Breast epithelium (tissue), 4 donors: ENCODE results near the gene PGA5. TPM values are rescaled to one million over a fixed set of nuclear protein-coding genes. Genes with fewer than 3 reads are reported as not detected.

ENCODE experiments used
- DNase-seq, 2 donors: peaks; one replicate each; pipeline ENCODE4 v3.0.0-alpha.2; 2019; ENCODE audit warnings: low spot score in 2 of 2
- H3K27ac ChIP-seq, 2 donors: fragments of 200-600 bp; sonication (generic) in 1 of 2; one replicate each; pipeline ENCODE4 v1.5.1; 2016 to 2019; ENCODE audit warnings: mild to moderate bottlenecking in 1 of 2
- H3K27me3 ChIP-seq, 2 donors: fragments of 200-600 bp; sonication (generic) in 1 of 2; one replicate each; pipeline versions ENCODE4 v1.5.1 to v1.6.0; 2017 to 2019; ENCODE audit warnings: control low read depth in 1 of 2, mild to moderate bottlenecking in 1 of 2
- H3K36me3 ChIP-seq: fragments of 200-600 bp; one replicate; pipeline ENCODE4 v1.5.1; 2019
- H3K4me1 ChIP-seq, 2 donors: fragments of 200-600 bp; sonication (generic); one replicate each; pipeline ENCODE4 v1.5.1; 2016 to 2019; ENCODE audit warnings: control low read depth in 1 of 2
- H3K4me3 ChIP-seq, 3 donors: fragments of 200-600 bp; sonication (generic); 1 replicate in 2 of 3; 2 replicates in 1 of 3; pipeline ENCODE4 v1.5.1; 2016 to 2019; ENCODE audit warnings: mild to moderate bottlenecking in 3 of 3, moderate library complexity in 2 of 3
- H3K9me3 ChIP-seq, 2 donors: fragments of 200-600 bp; sonication (generic) in 1 of 2; one replicate each; pipeline ENCODE4 v1.5.1; 2016 to 2019; ENCODE audit warnings: control low read depth in 1 of 2
- POLR2A ChIP-seq: fragments of 450-650 bp; IDR thresholded peaks from one replicate; pipeline ENCODE4 v1.6.1; 2016; ENCODE audit warnings: antibody characterized with exemption, mild to moderate bottlenecking, moderate library complexity
- POLR2AphosphoS5 ChIP-seq, 3 donors: sonication (generic); formaldehyde crosslinking; IDR thresholded peaks; one replicate each; pipeline ENCODE4 v1.6.1; 2017; ENCODE audit warnings: antibody characterized with exemption in 3 of 3
- intact Hi-C: fragments of 100-400 bp; cut with DNase I; formaldehyde crosslinking; loops from one replicate; pipeline ENCODE4 v1.15.1; 2023; ENCODE audit warnings: low total_unique reads
- total RNA-seq, 3 donors: library from RNA; depleted of rRNA; stranded (reverse); fragments of >200 nt; gene quantifications; one replicate each; pipeline ENCODE4 v1.1.0, GENCODE V29; 2016
- TF ChIP-seq, protein P1 (sequence below), 3 donors: fragments of 450-650 bp; IDR thresholded peaks; one replicate each; pipeline ENCODE4 v1.5.1; 2016 to 2017; ENCODE audit warnings: antibody characterized with exemption in 3 of 3, mild to moderate bottlenecking in 3 of 3, moderate library complexity in 3 of 3

PGA5 gene
- total RNA-seq, 3 donors from 2014 or later: 0.98 to 2.1 (median 1.6) TPM

DNA sequence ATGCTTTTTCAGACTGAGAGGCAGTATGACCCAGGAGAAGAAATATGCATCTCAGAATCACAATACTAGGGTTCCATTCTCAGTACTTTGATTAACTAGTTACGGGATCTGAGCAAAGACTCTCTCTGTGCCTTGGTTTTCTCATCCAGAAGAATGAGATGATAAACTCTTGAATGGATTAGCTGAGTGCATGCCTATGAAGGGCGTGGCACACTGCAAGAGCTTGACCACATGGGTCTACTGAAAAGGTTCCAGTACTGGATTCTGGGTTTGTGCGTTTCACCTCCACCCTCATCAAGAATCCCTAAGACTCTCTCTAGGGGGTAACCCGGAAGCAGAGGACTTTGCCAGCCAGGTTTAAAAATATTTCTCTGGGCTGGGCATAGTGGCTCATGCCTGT, 25.6 kb downstream of the PGA5 start:
- H3K4me3 ChIP-seq: no peak overlapping the region
- H3K27ac ChIP-seq: no peak overlapping the region
- no peaks in the 10 kb centered on the region for H3K36me3 ChIP-seq
- DNase-seq: no peak
- intact Hi-C loops: no loop called here
- H3K27me3 ChIP-seq: no peaks in the 10 kb centered on the region
- H3K4me1 ChIP-seq: no peaks in the 10 kb centered on the region
- H3K9me3 ChIP-seq: no peaks in the 10 kb centered on the region
- TF ChIP-seq, protein P1, sequence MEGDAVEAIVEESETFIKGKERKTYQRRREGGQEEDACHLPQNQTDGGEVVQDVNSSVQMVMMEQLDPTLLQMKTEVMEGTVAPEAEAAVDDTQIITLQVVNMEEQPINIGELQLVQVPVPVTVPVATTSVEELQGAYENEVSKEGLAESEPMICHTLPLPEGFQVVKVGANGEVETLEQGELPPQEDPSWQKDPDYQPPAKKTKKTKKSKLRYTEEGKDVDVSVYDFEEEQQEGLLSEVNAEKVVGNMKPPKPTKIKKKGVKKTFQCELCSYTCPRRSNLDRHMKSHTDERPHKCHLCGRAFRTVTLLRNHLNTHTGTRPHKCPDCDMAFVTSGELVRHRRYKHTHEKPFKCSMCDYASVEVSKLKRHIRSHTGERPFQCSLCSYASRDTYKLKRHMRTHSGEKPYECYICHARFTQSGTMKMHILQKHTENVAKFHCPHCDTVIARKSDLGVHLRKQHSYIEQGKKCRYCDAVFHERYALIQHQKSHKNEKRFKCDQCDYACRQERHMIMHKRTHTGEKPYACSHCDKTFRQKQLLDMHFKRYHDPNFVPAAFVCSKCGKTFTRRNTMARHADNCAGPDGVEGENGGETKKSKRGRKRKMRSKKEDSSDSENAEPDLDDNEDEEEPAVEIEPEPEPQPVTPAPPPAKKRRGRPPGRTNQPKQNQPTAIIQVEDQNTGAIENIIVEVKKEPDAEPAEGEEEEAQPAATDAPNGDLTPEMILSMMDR (IDR thresholded peaks at IDR 0.05): no peak
- no peak for TF ChIP-seq POLR2AphosphoS5 (IDR thresholded peaks at IDR 0.05)

DNA sequence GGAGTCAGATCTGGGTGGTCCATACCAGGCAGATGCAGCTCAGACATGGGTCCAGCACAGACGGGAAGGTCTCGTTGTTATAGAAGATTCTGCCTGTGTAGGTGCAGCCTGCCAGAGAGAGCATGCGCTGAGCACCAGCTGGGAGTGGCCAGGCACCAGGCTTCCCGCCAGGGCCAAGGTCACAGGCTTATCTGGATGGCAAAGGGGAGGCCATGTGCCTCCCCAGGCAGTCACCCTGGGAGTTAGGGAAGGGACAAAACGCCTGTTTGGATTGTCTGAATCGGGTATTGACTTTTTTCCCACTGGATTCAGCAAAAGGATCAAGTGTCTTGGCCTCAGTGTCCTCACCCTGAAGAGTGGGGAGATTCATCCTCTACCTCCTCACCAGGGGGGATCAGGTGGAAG, 26.5 kb downstream of the PGA5 start:
- TF ChIP-seq, protein P1 (IDR thresholded peaks at IDR 0.05): no peak
- TF ChIP-seq POLR2A (no peak), POLR2AphosphoS5 (IDR thresholded peaks at IDR 0.05) (no peak)
- H3K27me3 ChIP-seq: no peaks in the 10 kb centered on the region
- intact Hi-C loops: no loop called here
- H3K36me3 ChIP-seq: no peaks in the 10 kb centered on the region
- no peaks in the 10 kb centered on the region for H3K4me1 ChIP-seq
- no peak overlapping the region for H3K27ac ChIP-seq
- H3K4me3 ChIP-seq: no peak overlapping the region
- no peaks in the 10 kb centered on the region for H3K9me3 ChIP-seq
- no peak for DNase-seq

DNA sequence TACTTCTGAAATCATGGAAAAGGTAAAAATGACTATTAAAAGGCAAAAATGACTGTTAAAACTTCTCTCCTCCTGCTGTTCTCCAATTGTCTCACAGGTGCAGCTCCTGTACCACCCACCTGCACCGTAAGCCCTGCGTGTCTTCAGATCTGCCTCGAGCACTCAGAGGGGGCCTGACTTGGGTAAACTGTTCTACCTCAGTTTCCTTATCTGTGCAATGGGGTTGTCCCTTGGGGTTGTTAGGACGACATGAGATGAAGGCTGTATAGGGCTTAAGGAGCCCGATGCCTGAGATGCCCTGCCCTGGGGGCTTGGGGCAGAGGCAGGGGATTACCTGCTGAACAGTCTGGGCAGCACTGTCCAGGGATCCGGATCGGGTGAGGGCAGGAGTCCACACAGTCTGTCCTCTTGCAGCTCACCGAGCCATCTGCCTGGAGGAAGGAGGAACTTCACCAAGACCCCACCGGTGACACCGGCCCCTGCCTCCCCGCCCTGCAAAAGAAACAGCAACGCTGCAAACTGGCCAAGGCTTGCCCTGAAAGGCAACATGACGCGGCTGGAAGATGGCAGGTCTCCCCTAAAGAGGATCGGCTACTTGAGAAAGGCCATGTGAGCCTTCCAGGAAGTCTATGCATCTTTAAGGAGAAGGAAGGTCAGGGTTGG, 27.7 kb downstream of the PGA5 start:
- DNase-seq: no peak
- intact Hi-C loops: no loop called here
- Histone ChIP-seq H3K9me3 (no peaks in the 10 kb centered on the region), H3K4me3 (no peak overlapping the region), H3K27me3 (no peaks in the 10 kb centered on the region), H3K27ac (no peak overlapping the region), H3K36me3 (no peaks in the 10 kb centered on the region), H3K4me1 (no peaks in the 10 kb centered on the region)
- TF ChIP-seq POLR2AphosphoS5 (IDR thresholded peaks at IDR 0.05) (no peak), POLR2A (no peak)
- TF ChIP-seq, protein P1 (IDR thresholded peaks at IDR 0.05): no peak

DNA sequence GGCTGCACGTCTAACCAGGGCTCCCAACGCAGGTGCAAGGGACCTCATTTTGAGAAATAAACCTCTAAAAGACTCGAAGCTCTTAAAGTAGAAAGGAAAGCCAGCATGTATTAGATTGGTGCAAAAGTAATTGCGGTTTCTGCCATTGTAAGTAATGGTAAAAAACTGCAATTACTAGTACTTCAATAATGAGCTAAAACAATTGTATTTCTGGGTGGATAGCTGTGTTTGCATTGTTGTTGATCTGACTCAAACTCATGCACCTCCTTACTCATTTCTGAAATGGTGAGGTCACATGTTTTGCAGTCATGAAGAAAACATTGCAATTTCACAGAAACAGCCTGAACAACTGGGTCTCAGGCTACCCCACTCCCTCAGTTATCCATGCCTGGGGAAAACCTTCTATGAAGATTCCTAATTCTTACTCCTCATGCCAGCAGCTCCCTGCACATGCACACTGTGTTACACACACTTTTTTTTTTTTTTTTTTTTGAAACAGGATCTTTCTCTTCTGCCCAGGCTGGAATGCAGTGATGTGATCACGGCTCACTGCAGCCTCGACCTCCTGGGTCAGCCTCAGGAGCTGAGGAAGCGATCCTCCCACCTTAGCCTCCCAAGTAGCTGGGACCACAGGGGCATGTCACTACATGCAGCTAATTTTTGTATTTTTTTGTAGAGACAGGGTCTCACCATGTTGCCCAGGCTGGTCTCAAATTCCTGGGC, 29.5 kb downstream of the PGA5 start:
- Histone ChIP-seq H3K4me3 (no peak overlapping the region), H3K9me3 (no peaks in the 10 kb centered on the region), H3K27me3 (no peaks in the 10 kb centered on the region), H3K27ac (no peak overlapping the region), H3K4me1 (no peaks in the 10 kb centered on the region), H3K36me3 (no peaks in the 10 kb centered on the region)
- no peak for DNase-seq
- intact Hi-C loops: no loop called here
- TF ChIP-seq POLR2A (no peak), POLR2AphosphoS5 (IDR thresholded peaks at IDR 0.05) (no peak)
- TF ChIP-seq, protein P1 (IDR thresholded peaks at IDR 0.05): no peak

DNA sequence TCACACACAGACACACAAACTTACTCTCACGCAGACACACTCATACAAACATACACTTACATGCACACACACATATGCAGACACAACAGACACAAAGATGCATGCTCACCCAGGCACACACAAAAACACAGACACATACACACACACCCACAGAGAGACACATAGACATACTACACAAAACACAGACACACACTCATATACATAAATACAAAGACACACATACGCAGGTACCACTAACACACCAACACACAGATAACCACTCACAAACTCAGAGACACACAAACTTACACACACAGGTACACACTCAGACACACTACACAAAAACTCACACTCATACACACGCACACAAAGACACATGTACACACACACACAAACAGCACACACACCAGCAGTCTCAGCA, 31.8 kb downstream of the PGA5 start:
- no peak overlapping the region for H3K4me3 ChIP-seq
- H3K27me3 ChIP-seq: no peaks in the 10 kb centered on the region
- DNase-seq: no peak
- intact Hi-C loops: no loop called here
- no peaks in the 10 kb centered on the region for H3K9me3 ChIP-seq
- H3K4me1 ChIP-seq: no peaks in the 10 kb centered on the region
- no peaks in the 10 kb centered on the region for H3K36me3 ChIP-seq
- TF ChIP-seq POLR2A (no peak), POLR2AphosphoS5 (IDR thresholded peaks at IDR 0.05) (no peak)
- TF ChIP-seq, protein P1 (IDR thresholded peaks at IDR 0.05): no peak
- no peak overlapping the region for H3K27ac ChIP-seq
